GM12873 (cell line): Measurements from ENCODE around the gene PSMB10.

Source experiments
- TF ChIP-seq, protein P1 (sequence below): IDR thresholded peaks from 2 replicates; pipeline ENCODE4 v1.5.1; 2012; ENCODE audit warnings: low read depth, mild to moderate bottlenecking, moderate library complexity, low read length, control low read depth; ENCODE audit not compliant: insufficient read depth; ENCODE audit errors: missing control alignments

PSMB10 gene

DNA sequence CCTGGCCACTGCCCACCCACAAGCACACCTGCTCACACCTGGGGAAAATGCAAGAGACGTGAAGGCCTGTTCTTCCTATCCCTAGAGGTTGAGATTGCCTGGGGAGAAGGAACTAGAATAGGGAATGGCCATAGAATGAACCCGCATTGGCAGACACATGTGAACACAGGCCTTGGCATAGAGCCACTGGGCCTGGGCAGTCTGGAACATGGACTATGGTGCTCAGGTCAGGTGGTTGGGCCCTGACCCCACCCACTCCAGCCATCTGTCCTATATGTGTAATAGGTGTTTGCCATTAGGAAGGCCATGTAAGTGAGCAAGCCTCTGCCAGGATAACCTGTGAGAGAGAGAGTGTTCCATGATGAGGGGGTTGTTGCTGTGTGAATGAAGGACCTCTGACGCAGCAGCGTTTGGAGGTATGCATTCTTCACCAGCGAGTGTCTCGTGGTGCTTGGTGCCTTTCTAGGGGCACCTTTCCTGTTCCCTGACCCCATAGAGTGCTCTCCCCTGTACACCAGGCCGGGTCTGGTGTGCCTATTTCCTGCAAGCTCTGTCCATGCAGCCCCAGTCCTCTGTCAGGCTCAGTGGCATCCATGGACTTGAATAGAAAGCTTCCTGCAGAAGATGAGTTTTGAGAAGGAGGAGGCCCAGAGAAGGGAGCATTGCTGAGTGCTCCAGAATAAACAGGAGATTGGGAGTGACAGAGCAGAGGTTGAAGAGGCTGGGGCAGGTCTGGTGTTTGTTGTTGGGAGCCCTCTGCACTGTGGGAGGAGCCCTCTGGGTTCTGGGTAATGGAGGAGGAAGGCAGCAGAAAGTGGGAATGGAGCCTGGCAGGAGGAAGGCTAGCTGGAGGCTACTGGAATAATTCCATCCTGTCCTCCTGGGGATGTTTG lies 20.6 kb downstream of the PSMB10 start:
- TF ChIP-seq, protein P1, sequence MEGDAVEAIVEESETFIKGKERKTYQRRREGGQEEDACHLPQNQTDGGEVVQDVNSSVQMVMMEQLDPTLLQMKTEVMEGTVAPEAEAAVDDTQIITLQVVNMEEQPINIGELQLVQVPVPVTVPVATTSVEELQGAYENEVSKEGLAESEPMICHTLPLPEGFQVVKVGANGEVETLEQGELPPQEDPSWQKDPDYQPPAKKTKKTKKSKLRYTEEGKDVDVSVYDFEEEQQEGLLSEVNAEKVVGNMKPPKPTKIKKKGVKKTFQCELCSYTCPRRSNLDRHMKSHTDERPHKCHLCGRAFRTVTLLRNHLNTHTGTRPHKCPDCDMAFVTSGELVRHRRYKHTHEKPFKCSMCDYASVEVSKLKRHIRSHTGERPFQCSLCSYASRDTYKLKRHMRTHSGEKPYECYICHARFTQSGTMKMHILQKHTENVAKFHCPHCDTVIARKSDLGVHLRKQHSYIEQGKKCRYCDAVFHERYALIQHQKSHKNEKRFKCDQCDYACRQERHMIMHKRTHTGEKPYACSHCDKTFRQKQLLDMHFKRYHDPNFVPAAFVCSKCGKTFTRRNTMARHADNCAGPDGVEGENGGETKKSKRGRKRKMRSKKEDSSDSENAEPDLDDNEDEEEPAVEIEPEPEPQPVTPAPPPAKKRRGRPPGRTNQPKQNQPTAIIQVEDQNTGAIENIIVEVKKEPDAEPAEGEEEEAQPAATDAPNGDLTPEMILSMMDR, result no peak

GRCh38 chr16:67914758-67915495 lies 21.7 kb downstream of the PSMB10 start:
- TF ChIP-seq, protein P1, result no peak

GRCh38 chr16:67910158-67910557 lies 26.5 kb downstream of the PSMB10 start:
- TF ChIP-seq, protein P1, result no peak

DNA sequence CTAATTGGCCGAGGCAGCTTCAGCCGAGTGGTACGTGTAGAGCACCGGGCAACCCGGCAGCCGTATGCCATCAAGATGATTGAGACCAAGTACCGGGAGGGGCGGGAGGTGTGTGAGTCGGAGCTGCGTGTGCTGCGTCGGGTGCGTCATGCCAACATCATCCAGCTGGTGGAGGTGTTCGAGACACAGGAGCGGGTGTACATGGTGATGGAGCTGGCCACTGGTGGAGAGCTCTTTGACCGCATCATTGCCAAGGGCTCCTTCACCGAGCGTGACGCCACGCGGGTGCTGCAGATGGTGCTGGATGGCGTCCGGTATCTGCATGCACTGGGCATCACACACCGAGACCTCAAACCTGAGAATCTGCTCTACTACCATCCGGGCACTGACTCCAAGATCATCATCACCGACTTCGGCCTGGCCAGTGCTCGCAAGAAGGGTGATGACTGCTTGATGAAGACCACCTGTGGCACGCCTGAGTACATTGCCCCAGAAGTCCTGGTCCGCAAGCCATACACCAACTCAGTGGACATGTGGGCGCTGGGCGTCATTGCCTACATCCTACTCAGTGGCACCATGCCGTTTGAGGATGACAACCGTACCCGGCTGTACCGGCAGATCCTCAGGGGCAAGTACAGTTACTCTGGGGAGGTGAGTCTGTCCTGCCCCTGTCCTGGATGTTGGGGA lies 27.5 kb downstream of the PSMB10 start:
- TF ChIP-seq, protein P1, result no peak

DNA sequence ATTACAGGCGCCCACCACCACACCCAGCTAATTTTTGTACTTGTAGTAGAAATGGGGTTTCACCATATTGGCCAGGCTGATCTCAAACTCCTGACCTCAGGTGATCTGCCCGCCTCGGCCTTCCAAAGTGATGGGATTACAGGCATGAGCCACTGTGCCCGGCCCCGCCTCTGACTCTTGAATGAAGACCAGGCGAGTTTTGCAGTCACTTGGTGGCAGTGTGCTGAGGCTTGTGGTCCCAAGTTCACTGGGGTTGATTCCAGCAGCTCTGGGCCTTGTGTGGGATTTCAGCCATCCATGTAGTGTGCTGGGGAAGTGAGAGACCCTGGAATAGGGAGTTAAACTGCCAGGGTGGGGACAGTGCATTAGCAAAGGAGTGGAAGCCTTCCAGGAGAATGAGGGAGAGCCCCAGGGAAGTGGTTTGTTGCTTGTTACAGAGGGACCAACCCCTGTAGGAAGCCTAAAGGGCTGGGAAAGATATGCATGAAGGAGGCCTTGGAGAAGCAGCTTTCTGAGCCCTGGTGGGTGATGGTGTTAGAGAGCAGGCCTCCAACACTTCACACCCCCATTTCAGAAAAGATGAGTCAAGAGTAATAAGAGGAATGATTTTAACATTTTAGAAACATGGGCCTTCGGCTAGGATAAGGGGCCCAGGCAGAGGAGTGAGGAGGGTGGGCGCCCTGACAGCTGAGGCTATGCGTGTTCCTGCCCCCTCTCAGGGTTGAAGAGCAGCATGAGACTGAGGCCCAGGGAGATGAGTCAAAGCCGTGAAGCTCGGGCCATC lies 29.1 kb downstream of the PSMB10 start:
- TF ChIP-seq, protein P1, result no peak

- TF ChIP-seq, protein P1, result no peak
Measured at GRCh38 chr16:67902831-67903230, 33.8 kb downstream of the PSMB10 start.
